ENCODE measurements around the gene GPRC5A. TPM values are rescaled to one million over a fixed set of nuclear protein-coding genes. Genes with fewer than 3 reads are reported as not detected.

Gene GPRC5A
- total and polyA plus RNA-seq, 2 donors (not counting 1 experiment from before 2014, with no cell fraction given), result 4.8 to 46.8 TPM

DNA sequence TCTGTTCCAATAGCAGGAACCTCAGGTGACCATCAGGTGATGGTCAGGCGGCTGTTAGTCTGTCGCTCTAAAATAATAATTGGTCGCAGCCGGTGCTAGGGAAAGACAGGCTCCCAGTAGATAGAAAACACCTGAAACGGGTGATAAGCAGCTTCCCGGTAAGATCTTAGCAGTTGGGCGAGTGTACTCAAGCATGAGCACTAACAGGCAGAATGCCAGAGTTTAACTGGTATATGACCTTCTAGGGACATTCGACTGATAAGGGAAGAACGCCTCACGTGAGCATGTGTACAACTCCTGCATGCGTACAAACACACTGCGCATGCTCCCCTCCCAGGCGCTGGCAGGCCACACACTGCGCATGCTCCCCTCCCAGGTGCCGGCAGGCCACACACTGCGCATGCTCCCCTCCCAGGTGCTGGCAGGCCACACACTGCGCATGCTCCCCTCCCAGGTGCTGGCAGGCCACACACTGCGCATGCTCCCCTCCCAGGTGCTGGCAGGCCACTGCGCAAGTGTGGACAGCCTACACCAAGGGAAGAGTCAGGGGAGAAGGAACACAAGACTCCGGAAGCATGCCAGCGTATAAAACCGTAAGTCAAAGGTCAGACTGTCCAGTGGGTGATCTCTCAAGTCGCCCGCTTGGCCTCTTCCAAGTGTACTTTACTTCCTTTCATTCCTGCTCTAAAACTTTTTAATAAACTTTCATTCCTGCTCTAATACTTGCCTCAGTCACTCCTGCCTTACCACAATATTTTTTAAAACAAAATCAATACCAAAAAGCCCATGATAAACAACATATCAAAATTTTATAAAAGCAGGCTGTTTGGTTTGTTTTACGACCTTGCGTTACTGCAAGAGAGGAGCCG is 36.1 kb downstream of the GPRC5A start:
- no peaks in the 10 kb centered on the region for H4K20me1 ChIP-seq (ENCODE audit: control insufficient read depth, extremely low read depth, insufficient read depth, low read length)

DNA sequence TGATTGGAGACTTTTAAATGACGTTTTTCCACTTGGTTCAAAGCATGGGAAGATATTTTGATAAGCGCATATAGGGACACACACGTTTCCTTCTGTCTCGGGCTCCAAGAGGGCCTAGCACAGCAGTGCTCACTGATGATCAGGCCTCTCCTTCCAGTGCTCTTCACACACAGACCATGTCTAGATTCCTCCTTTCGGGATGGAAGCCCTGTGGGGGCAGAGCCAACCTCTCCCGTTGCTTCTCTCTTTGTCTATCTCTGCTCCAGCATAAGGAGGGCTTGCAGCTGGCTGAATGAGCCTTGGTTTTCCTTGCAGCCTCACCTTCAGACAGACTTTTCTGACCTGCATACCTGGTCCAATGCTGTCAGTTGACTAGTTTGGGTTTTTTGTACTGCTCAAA is 38.3 kb downstream of the GPRC5A start:
- H3K4me2 ChIP-seq (ENCODE audit: extremely low read depth, insufficient read depth, low read length), result no peak overlapping the region
- no peaks in the 10 kb centered on the region for H3K36me3 ChIP-seq (ENCODE audit: control insufficient read depth, insufficient read depth, low read length)
- no peak overlapping the region for H3K4me3 ChIP-seq (replicated peaks in 1 of 4; ENCODE audit: control extremely low read depth in 1 of 4, insufficient read depth in 1 of 4, low read depth in 3 of 4, low read length in 4 of 4)
- no peaks in the 10 kb centered on the region for H3K27me3 ChIP-seq (ENCODE audit: control insufficient read depth, insufficient read depth, low read length)
- no peak overlapping the region for H2AFZ ChIP-seq (ENCODE audit: low read length)
- no peaks in the 10 kb centered on the region for H3K79me2 ChIP-seq (ENCODE audit: control insufficient read depth, insufficient read depth, low read length)
- no peaks in the 10 kb centered on the region for H3K9me3 ChIP-seq (ENCODE audit: control insufficient read depth, insufficient read depth, low read depth, low read length)
- H4K20me1 ChIP-seq (ENCODE audit: control insufficient read depth, extremely low read depth, insufficient read depth, low read length), result no peaks in the 10 kb centered on the region
- no peak overlapping the region for H3K9ac ChIP-seq (ENCODE audit: insufficient read depth, low read length)
- DNase-seq (ENCODE audit: low read depth in 2 of 2), result no peak
- H3K4me1 ChIP-seq (ENCODE audit: control insufficient read depth, extremely low read depth, insufficient read depth, low read length), result peaks cover 3% of the 10 kb centered on the region
- H3K27ac ChIP-seq (ENCODE audit: insufficient read depth, low read length), result no peak overlapping the region
- TF ChIP-seq EZH2 (IDR thresholded peaks at IDR 0.05; ENCODE audit: low read length, missing control alignments), result no peak
- TF ChIP-seq, protein P1, sequence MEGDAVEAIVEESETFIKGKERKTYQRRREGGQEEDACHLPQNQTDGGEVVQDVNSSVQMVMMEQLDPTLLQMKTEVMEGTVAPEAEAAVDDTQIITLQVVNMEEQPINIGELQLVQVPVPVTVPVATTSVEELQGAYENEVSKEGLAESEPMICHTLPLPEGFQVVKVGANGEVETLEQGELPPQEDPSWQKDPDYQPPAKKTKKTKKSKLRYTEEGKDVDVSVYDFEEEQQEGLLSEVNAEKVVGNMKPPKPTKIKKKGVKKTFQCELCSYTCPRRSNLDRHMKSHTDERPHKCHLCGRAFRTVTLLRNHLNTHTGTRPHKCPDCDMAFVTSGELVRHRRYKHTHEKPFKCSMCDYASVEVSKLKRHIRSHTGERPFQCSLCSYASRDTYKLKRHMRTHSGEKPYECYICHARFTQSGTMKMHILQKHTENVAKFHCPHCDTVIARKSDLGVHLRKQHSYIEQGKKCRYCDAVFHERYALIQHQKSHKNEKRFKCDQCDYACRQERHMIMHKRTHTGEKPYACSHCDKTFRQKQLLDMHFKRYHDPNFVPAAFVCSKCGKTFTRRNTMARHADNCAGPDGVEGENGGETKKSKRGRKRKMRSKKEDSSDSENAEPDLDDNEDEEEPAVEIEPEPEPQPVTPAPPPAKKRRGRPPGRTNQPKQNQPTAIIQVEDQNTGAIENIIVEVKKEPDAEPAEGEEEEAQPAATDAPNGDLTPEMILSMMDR (conservative IDR thresholded peaks at IDR 0.05 in 1 of 2, IDR thresholded peaks at IDR 0.05 in 1 of 2; ENCODE audit: low read depth in 1 of 2, low read length in 2 of 2), result no peak

More for the DNA sequence above, 36.1 kb downstream of the GPRC5A start:
- Histone ChIP-seq H3K27me3 (ENCODE audit: control insufficient read depth, insufficient read depth, low read length) (no peaks in the 10 kb centered on the region), H3K27ac (ENCODE audit: insufficient read depth, low read length) (peak overlapping the region; percentile 16), H3K4me2 (ENCODE audit: extremely low read depth, insufficient read depth, low read length) (no peak overlapping the region), H2AFZ (ENCODE audit: low read length) (peak overlapping the region; percentile 65), H3K9me3 (ENCODE audit: control insufficient read depth, insufficient read depth, low read depth, low read length) (no peaks in the 10 kb centered on the region), H3K4me1 (ENCODE audit: control insufficient read depth, extremely low read depth, insufficient read depth, low read length) (peaks cover 3% of the 10 kb centered on the region), H3K4me3 (replicated peaks in 1 of 4; ENCODE audit: control extremely low read depth in 1 of 4, insufficient read depth in 1 of 4, low read depth in 3 of 4, low read length in 4 of 4) (peak overlapping the region in 3 of 4 experiments; percentile 3 to 76 (median 39)), H3K9ac (ENCODE audit: insufficient read depth, low read length) (no peak overlapping the region), H3K79me2 (ENCODE audit: control insufficient read depth, insufficient read depth, low read length) (no peaks in the 10 kb centered on the region), H3K36me3 (ENCODE audit: control insufficient read depth, insufficient read depth, low read length) (no peaks in the 10 kb centered on the region)
- TF ChIP-seq, protein P1 (conservative IDR thresholded peaks at IDR 0.05 in 1 of 2, IDR thresholded peaks at IDR 0.05 in 1 of 2; ENCODE audit: low read depth in 1 of 2, low read length in 2 of 2), result no peak
- TF ChIP-seq EZH2 (IDR thresholded peaks at IDR 0.05; ENCODE audit: low read length, missing control alignments), result no peak
- DNase-seq (ENCODE audit: low read depth in 2 of 2), result peak; percentile 31 to 82

DNA sequence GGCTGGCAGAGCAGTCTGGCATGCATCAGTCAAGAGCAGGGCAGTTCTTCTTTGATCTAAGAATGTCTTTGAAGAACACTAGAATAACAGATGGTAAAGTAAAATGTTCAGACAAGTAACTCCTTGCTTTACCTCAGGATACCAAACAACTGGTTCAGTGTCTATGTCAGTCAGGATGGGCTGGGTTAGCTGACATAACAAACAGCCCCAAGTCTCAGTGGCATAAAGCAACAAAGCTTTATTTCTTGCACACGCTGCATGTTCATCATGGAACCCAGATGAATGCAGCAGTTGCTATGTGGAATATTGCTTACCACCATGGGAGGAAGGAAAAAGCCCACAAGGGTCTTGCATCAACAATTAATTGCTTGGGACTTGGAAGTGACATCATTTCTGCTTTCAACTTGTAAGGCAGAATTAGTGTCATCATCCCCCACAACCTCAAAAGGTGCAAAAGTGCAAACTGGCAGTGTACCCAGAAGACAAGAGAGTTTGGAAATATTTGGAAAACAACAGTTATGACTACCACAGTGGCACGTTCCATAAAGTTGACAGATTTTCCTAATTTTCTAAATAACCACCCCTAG is 39.4 kb downstream of the GPRC5A start:
- H3K9me3 ChIP-seq (ENCODE audit: control insufficient read depth, insufficient read depth, low read depth, low read length), result no peaks in the 10 kb centered on the region
- peaks cover 3% of the 10 kb centered on the region for H3K4me1 ChIP-seq (ENCODE audit: control insufficient read depth, extremely low read depth, insufficient read depth, low read length)
- no peak overlapping the region for H3K4me2 ChIP-seq (ENCODE audit: extremely low read depth, insufficient read depth, low read length)
- H4K20me1 ChIP-seq (ENCODE audit: control insufficient read depth, extremely low read depth, insufficient read depth, low read length), result no peaks in the 10 kb centered on the region
- no peak overlapping the region for H3K27ac ChIP-seq (ENCODE audit: insufficient read depth, low read length)
- no peak overlapping the region for H3K4me3 ChIP-seq (replicated peaks in 1 of 4; ENCODE audit: control extremely low read depth in 1 of 4, insufficient read depth in 1 of 4, low read depth in 3 of 4, low read length in 4 of 4)
- no peaks in the 10 kb centered on the region for H3K27me3 ChIP-seq (ENCODE audit: control insufficient read depth, insufficient read depth, low read length)
- H2AFZ ChIP-seq (ENCODE audit: low read length), result no peak overlapping the region
- no peak overlapping the region for H3K9ac ChIP-seq (ENCODE audit: insufficient read depth, low read length)
- no peak for DNase-seq (ENCODE audit: low read depth in 2 of 2)
- TF ChIP-seq, protein P1 (conservative IDR thresholded peaks at IDR 0.05 in 1 of 2, IDR thresholded peaks at IDR 0.05 in 1 of 2; ENCODE audit: low read depth in 1 of 2, low read length in 2 of 2), result no peak
- TF ChIP-seq EZH2 (IDR thresholded peaks at IDR 0.05; ENCODE audit: low read length, missing control alignments), result no peak
- no peaks in the 10 kb centered on the region for H3K79me2 ChIP-seq (ENCODE audit: control insufficient read depth, insufficient read depth, low read length)
- no peaks in the 10 kb centered on the region for H3K36me3 ChIP-seq (ENCODE audit: control insufficient read depth, insufficient read depth, low read length)
